Stimulated activated CD4-positive, alpha-beta T cell treated with anti-CD3 and anti-CD28 coated beads, Interleukin-4, amount 100 ng/mL, for 1 hour (primary cell): Measurements from ENCODE around the gene CDH6.

Source experiments
- DNase-seq: peaks from one replicate; pipeline ENCODE4 v3.0.0-alpha.2; 2020

The CDH6 gene

DNA sequence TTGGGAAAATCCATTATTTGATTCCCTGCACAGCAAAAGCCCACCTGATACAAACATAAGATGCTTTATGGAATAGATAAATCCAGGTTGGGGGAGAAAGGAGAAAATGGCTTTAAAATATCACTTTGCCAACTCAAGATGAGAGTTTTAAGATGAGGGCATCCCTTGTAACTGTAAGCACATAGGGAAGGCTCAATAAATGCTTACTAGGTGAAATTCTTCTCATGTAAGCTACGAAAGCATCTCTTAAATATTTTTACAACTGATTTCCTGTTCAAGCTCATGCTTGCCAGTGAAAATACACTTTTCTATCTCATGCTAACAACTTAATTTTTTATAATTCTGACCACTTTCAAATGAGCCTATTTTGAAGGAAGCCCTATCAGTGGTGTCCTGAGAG lies 11.5 kb downstream of the CDH6 start:
- DNase-seq, result no peak

DNA sequence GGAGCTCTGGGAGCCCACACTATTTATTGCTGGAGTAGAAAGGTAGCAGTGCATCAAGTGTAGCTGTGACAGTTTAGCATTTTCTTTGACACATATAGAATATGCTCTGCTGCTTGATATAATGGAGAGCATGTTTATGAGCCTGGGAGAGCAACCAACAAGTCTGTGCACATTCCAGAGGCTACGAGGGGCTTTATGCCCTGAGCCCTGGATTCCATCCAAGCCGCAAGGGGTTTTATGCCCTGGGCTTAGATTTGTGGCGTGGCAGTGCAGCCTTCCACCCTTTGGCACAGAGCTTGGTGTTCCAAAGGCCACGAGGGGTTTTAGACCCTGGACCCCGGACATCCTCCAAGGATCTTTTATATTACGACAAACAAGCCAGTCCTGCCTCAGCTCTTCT lies 14.6 kb downstream of the CDH6 start:
- DNase-seq, result no peak

DNA sequence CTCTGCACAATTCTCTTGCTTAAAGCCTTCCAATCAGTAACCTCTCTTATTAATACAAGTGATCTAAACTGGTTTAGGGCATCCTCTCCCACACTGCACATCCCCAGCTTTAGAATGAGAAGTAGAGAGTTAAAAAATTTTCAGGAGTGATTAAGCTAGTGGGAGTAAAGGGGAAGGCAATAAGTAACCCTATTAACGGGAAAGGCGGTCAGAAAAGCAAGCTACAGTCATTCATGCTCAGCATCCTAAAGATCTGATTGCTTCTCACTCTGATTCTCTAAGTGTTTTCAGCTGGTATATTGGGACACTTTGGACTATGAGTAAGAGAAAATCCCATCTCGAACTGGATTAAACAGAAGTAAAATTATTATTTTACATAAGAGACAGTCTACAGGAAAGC lies 15.8 kb downstream of the CDH6 start:
- DNase-seq, result no peak

DNA sequence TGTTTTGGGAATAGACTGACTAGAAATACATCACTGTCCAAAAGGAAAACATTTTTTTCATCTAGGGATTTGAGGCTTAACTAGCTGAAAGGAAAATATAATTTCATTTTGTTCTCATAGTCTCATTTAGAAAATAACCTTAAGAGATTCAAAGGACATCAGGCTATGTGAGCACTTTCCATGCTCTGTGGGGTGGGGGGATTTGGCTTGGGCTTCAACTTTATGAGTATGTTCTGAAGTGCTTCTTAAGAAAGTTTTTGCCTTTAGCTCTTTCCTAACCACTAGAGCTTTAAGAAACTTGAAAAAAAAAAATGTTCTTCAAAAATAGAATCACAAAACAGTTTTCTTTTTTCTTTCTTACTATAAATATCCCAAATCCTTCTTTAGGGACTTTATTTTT lies 17.6 kb downstream of the CDH6 start:
- DNase-seq, result no peak

DNA sequence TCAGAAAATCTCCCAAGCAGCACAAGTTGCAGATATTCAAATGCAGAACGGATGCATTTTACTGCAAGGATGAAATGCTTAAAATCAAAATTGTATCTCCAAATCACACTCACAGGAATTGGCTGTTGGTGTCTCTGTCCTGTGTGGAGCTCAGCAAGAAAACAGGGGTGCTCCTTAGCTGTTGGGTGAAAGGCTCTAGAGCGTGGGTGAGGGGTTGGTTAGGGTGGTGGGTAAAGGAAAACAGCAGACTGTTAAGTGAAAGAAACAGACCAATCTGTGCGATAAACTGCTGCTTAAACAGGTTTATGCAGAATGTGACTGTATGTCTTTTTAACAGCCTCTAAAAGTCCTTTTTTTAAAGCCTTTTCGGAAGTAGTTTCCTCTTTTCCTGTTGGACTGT lies 19.8 kb downstream of the CDH6 start:
- no peak for DNase-seq

DNA sequence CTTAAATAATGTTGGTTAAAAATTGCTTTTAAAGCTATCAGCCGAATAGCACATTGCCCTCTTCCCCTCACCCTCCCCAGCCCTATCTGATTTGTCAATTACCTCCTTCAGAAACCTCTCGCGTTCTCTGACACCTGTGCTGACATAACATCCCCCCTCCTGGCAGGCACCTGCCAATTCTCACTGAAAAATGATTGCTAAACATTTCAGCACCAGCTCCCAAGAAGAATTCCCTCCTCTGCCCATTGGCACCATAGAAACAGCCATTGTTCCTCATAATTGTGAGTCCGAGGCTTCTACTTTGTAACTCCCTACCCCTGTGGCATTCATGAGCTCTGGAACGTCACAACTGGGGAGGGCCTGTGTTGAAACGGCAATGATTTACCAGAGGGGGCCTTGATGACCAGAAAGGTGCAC lies 20.2 kb downstream of the CDH6 start:
- DNase-seq, result no peak

DNA sequence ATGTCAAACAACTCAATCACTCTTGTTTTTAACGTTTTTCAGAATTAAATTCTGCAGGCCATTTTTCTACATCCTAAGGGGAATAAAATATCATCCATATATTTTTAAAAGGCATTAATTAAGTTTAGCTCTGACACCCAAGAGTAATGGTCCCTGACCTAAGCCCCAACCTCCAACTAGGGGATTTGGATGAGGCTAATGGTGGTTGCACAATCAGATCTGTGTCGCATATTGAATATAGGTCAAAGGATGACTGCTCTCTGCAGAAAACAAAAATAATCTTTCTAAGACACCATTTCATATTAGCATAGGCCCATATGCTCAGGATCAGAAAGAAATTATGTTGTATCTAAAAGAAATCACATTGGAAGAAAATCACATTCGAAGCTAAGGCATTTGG lies 20.7 kb downstream of the CDH6 start:
- DNase-seq, result no peak

DNA sequence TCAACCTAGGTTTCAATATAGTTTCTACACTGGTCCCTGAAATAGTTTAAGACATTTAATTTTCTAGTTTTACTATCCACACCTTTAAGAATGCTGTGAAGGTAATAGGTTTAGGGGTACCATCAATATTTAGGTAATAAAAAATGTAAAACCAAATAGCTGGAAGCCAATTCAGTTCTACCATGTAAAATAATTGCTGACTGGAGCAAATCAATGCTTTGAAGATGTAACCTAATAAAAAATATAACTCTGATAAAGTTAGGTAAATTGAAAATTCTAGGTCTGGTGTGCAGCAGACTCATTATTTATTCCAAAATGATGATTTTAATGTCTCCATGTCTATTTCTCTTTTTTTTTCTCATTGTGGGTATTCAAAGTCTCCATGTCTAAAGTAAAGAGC lies 21.8 kb downstream of the CDH6 start:
- DNase-seq, result no peak

DNA sequence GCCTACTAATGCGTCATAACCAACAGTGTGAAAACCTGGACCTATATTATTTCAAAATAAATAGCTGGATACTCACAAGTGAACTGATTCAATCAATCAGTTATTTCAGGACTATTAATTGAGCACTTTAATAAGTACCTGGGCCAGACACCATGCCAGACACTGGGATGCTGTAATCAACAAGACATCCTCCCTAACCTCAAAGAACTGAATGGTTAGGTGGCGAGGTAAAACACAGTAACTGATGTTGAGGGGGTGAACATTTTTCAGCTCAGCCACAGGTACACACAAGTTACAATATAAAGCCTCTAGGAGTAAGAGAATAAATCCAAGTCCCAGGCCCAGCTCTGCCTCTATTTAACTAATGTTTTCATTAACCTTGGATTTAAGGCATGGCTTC lies 24.0 kb downstream of the CDH6 start:
- DNase-seq, result no peak

DNA sequence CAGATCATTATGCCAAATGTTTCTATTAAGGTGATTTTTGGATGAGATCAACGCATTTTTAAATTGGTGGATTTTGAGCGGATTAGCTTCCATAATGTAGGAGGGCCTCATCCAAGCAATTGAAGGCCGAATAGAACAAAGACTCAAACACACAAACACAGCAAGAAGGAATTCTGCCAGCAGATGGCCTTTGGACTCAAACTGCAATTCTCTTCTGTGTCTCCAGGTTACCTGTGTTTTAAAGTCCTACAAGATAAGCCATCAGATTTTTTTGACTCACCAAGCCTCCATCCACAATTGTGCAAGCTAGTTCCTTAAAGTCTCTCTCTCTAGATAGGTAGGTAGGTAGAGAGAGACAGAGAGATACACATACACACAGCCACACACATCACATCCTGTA lies 25.5 kb downstream of the CDH6 start:
- DNase-seq, result no peak

DNA sequence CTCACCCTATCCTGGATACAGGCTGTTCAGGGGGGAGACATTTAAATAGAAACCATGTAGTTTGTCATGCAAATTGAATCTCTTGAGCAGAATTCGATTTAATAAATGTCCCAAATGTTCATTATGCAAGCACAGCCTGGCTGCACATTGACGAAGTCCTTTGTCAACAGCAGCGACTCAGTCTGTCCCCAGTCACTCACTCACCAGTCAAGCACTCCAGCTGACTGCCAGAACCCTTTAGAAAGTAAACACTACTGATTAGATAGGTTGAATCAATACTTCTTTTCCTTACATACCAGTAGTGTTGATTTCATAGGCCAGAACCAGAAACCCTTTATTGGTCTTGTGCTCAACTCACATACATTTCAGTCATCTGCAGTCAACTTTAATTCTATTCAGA lies 27.5 kb downstream of the CDH6 start:
- DNase-seq, result no peak

DNA sequence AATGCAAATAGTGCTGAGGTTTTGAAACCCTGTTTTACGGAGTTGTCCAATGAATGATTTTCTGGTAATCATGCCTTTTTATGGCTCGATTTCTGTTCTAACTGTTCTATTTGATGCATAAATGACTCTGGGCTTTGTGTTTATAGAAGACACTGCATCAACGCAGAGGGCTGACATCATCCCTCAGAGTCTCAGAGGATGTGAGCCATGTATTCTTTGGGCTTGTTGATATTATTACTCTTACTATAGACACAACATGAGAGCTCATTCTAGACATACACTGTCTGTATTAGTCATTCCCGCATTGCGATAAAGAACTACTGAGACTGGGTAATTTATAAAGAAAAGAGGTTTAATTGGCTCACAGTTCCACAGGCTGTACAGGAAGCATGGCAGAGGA lies 31.6 kb downstream of the CDH6 start:
- no peak for DNase-seq

DNA sequence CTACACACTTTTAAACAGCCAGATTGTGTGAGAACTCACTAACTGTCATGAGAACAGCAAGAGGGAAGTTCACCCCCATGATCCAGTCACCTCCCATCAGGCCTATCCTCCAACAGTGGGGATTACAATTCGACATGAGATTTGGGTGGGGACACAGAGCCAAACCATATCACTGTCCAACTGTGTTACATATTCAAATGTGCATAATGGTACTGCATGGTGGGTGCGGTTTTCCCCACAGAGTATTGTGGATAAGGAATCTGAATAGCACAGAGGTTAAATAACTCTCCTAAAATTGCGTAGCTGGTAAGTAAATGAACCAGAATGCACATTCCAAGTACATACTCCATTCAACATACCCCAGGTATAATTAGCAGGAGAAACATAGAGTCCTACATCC lies 32.1 kb downstream of the CDH6 start:
- no peak for DNase-seq

DNA sequence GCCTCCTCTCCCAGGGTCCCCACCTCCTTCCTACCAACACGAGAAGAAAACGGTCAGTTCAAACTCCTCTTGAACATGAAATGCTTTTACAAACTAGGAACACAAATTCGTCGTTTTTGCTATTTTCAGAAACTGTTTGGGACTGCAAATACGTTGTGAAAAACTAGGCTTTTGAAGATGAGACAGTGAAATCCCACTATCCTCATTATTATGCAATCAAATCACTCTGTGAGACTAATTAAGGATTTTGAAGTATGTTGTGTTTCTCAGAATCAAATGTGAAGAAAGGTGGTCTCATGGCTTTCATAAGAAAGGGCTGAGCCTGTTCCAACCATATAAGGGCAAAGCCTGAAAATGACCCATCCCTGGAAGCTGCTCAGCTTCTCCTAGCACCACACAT lies 33.2 kb downstream of the CDH6 start:
- DNase-seq, result no peak

DNA sequence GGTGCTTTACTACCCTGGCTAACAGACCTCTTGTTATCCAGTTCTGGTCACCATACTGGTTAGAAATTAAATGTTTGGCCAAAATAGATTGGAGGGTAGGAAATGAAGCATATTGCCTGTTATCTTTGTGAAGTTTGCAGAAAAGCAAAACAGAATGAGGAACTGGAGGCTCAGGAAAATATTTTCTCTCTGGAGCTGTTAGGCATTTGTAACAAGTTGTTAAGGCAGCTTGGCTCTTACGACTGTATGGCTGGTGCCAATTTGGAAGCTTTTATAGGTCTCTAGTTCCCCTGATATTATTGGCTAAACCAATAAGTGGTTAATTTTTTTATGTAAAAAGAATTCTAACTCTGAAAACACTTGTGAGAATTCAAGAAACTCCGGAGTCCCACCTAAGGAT lies 35.8 kb downstream of the CDH6 start:
- no peak for DNase-seq

DNA sequence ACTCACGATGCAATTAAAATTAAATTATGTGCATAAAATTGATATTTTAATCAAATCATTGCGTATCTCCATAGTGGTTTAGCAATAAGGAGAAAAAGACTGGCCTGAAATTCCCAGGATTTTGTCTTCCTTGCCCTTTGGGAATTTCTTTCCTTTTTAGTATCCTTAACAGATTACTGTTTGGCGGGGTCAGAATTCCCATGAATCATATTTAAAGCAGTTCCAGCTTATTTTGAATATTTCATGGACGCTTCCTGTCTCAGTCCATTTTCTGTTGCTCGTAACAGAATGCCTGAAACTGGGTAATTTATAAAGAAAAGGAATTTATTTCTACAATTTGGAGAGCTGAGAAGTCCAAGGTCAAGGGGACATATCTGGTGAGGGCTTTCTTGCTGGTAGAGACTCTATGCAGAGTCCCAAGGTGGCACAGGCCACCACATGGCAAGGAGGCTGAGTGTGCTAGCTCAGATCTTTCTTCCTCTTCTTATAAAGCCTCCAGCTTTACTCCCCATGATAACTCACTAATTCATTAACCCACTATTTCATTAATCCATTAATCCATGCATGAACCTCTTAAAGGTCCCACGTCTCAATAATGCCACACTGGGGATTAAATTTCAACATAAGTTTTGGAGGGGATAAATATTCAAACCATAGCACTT lies 37.8 kb downstream of the CDH6 start:
- no peak for DNase-seq

DNA sequence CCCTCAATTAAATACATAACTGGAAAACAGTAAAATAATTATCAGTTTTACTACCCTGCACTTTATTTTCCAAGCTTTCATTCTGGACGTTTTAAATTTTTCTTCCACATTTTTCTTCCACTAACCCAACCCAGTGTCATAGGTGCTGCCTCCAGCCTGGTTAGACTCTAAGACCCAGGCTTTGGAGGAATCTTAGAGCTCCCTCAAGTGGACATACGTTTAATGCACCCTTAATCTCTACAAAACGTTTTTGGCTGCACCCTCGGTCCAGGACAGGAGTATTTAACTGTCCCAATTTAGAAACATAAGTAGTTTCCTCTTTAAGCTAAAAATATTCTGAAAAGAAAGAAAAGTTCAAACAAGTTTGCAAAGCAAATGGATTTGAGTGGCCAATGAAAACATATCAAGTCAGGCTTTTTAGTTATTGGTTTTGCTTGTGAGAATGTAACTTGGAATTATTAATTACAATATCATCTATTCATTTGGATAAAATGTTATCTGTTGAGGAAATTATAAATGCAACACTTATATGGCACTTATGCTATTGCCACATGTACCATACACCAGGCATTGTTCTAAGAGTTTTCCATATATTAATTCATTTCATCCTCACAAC lies 38.9 kb downstream of the CDH6 start:
- DNase-seq, result no peak

DNA sequence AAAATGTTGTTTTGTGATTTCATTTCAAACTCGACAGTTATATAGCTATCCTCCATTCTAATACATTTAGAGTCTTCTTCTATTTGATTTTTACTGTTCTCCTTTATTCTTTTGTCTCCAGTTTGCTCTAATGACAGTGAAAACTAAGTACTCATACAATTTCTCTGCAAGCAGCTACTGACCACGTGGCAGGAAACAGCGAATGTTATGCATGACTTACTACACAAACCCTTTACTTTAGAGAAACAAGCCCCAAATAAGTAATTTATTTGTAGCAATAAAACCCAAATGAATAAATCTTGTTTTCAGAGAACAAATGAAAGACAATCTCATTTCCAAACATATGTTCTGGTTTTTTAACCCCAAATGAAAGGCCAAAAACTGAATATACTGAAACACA lies 41.9 kb downstream of the CDH6 start:
- DNase-seq, result no peak

DNA sequence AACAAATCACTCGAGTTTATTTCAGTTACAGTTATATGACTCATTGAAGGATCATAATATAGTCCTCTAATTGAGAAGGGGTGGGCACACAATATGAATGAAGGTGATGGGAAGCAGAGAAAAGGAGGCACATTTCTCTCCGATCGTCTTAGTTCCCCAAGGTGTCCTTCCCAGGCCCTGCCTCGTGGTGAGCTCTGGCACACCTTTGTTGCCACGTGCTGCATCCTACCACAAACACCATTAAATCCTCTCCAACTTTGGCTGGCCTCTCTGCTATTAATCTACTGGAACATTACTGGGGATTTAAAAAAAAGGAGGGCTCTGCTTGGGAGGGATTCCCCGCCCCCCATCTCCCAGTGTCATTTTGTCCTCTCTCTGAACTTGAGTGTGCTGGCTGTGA lies 42.9 kb downstream of the CDH6 start:
- no peak for DNase-seq

DNA sequence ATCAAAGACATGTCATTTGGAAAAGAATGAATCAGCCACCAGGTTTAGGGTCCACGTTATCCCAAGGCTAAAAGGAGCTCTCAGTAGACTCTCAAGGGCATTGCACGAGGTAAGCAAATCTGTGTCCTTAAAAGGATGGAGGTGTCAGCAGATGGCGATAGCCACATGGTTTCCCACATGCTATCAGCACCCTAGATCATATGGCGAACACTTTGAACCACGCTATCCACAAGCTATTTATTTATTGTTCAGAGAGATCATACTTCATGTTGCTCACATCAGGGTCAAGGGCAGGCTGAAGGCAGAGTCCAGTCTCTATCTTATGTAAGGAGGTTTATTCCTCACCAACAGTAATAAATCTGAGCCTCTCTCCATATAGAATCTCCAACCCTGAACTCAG lies 43.7 kb downstream of the CDH6 start:
- no peak for DNase-seq

DNA sequence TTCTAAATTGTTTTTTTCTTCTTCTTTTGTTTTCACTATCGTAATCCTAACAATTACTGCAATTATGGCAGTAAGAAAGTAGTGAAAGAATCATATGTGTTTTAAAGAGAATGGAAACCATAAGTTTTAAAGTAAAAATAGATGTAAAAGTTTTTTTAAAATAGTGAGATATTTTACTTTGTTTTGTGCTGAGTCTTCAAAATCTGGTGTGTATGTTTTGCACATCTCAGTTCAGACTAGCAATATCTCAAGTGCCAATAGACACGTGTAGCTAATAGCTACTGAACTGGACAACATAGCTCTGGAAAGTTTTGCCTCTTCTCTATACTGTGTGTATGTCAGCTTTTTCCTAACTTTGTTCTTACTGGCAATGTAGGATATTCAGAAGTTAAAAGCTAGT lies 45.0 kb downstream of the CDH6 start:
- DNase-seq, result no peak

DNA sequence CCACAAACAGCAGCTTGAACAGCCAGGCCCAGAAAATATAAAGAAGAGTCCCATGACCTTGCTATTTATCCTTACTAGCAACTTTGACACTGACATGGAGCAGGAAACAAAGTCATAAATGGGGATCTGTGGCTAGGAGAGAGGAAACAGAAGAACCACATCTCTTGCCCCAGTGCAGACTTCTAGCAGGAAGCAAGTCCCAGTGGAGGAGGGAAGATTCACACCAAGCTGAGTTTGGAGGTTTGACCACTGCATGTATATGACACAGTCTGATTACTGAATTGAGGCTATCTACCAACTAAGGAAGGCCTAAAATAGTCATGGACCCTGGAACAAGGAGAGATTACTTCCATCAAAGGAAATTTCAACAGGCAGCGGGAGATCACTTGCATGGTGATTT lies 51.4 kb downstream of the CDH6 start:
- no peak for DNase-seq

DNA sequence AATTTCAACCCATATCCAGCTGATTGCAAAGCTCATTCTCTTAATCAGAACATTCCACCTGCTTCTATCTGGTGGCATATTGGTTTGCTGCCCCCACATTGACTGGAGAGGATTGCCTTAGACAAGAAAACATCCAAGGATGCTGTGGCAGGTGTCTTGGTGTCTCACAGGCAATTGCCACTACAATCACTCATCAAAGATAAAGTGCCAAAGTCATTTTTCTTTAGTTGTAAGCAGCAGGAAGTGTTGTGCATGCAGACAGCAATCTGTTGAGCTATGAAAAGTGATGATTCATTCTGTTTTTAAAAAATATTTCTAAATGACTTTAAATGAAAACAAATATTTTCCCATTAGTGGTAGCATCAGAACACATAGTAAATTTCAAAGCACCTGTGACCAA lies 53.9 kb downstream of the CDH6 start:
- DNase-seq, result no peak

DNA sequence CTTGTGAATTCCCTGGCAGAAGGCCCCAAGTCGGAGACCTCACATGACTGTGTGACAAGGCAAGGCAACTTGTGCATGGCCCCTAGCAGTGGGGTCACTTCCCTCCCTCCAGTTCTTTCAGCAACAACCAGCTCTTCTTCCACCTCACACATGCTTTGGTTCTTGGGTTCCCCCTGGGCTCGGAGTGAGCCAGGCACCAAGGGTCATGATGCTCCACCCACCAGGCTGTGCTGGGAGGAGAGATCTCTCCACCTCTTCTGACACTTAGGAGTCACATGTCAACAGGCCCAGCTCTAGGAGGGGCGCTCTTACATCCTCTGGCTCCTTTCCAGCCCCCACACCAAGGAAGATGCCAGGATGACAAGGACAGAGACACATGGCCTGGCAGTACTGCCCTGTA lies 56.7 kb downstream of the CDH6 start:
- DNase-seq, result no peak

DNA sequence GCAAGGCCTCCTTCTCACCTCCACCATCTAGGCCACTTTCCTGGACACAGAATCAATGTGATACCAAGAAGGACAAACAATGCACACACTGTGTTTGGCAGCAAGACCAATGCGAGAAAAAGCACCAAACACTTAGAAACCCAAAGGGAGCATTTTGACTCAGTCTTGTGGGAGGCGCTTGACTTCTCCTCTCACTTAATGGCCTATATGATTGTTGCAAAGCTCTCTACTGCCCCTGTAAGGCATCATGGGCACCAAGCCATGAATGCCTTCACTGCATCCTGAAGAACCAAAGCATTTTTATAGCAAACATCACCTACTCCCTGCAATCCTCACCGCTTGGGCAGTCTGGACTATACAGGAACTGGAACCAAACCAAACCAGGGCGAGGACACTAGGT lies 57.5 kb downstream of the CDH6 start:
- no peak for DNase-seq

DNA sequence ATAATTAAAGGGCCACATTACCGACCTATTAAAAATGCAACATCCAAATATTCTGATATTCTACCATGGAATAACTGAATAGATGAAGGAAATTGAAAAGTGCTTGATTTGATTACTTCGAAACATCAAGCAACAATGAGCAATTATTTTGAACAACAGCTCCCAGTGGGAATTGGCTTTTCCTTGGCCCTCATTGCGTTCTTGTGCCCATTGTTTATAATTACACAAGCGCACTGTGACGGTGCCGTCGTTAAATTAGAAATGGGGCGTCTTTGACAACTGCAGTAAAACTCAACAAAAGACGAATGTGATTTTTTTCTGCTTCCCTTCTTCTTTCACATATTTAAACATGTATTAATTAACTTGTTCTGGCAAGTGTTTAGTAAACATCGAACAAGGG lies 61.6 kb downstream of the CDH6 start:
- DNase-seq, result no peak
